GM04504 (cell line): ENCODE measurements around the gene UGT1A1.

ENCODE experiments used
- DNase-seq: peaks from one replicate; pipeline ENCODE4 v3.0.0-alpha.2; 2012; ENCODE audit warnings: low read depth

The UGT1A1 gene

GRCh38 chr2:233758141-233758540 is 1.9 kb upstream of the UGT1A1 start:
- no peak for DNase-seq

DNA sequence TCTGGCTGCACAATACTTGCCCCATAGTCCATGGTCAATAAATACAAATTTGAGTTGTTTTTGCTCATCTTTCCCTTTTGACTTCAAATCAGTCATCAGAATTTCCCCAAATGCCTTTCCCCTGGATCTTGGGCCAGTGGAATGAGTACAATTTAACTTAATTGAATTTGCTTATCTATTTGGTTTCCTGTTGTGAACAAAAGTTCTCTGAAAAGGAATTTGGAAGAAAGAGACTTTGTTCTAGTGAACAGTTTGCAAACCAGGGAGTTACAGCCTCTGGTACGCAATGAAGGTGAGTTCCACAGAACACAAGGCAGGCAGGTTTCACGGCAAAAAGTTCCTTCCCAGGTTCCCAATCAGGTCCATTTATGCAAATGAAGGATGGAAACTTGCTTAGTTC is 1.2 kb upstream of the UGT1A1 start:
- DNase-seq = no peak

DNA sequence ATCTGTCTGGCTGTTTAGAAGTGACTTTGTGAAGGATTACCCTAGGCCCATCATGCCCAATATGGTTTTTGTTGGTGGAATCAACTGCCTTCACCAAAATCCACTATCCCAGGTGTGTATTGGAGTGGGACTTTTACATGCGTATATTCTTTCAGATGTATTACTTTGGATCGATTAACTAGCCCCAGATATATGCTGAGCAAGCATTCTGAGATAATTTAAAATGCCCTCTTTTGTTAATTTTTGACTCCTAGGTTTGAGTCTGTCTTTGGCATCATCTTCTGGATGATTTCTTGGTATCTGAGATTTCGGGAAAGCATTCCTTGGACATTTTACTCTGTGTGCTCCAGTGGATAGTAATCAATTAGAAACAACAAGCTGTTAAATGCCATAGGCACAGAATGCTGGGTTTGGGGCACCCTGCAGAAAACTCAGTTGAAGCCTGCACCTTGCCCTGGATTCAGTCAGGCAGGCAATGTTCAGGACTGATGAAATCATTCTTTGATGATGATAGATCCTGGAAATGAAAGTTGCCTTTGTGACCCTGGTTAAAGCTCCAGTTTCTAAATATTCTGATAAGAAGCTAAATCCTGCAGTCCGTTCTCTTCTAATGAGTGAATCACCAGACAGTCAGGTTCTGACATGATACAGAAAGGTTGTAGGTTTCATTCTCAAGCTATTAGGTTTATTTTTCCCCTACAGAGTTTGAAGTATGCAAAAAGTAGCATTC is 1.1 kb downstream of the UGT1A1 start:
- DNase-seq = no peak

GRCh38 chr2:233764264-233764663 is 4.2 kb downstream of the UGT1A1 start:
- DNase-seq = peak; percentile 38

- no peak for DNase-seq
These were observed 4.7 kb downstream of the UGT1A1 start for GRCh38 chr2:233764761-233765160.

DNA sequence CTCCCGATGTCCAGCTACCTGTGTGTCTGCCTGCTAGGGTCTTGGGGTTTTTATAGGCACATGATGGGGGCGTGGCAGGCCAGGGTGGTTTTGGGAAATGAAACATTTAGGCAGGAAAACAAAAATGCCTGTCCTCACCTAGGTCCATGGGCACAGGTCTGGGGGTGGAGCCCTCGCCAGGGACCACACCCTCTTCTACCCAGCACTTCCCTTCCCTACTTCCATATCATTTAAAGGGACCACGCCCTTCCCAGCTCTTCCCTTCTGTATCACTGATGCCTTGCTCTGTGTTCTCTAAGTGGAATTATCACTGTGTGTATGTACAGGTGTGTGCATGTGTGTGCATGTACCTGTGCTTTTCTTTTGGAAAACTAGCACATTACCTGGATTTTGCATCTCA is 6.3 kb downstream of the UGT1A1 start:
- no peak for DNase-seq

DNA sequence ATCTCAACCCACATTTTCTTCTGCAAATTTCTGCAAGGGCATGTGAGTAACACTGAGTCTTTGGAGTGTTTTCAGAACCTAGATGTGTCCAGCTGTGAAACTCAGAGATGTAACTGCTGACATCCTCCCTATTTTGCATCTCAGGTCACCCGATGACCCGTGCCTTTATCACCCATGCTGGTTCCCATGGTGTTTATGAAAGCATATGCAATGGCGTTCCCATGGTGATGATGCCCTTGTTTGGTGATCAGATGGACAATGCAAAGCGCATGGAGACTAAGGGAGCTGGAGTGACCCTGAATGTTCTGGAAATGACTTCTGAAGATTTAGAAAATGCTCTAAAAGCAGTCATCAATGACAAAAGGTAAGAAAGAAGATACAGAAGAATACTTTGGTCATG is 8.0 kb downstream of the UGT1A1 start:
- no peak for DNase-seq

DNA sequence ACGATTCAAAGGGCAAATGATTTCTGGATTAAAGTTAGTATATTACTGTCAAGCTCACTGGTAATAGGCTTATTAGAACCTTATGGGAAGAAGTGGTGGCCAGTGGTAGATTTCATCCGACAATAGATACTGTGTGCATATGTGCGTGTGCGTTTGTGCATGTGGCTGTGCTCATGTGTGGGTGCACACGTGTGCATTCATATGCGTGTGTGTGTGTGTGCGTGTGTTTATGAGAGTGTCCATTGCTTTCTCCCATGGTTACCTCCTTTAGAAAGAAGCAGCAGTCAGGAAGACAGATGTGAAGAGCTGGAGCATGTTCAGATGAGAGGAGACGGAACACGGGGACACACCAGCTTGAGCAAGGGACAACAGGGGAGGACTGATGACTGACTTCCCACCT is 9.2 kb downstream of the UGT1A1 start:
- DNase-seq = no peak

- no peak for DNase-seq
These were observed 12.1 kb downstream of the UGT1A1 start for GRCh38 chr2:233772153-233772552.

GRCh38 chr2:233772583-233772982 is 12.5 kb downstream of the UGT1A1 start:
- no peak for DNase-seq

- DNase-seq = no peak
These were observed 13.8 kb downstream of the UGT1A1 start for GRCh38 chr2:233773854-233774253.

DNA sequence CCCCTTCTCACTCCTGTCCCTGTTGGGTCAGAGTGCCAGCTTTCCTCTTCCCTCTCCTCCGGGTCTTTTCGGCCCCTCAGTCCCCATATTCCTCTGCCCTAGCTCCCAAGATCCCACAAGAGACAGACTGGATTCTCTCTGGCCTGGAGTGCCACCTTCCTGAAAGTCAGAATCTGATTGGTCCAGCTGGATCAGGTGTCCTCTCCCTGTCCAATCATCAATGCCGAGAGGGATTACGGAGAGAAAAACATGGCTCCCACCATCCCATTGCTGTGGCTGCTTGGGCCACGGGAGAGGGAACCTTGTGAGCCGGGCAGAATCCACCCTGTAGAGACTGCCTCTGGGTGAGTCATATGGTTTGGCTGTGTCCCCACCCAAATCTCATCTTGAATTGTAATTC is 15.3 kb downstream of the UGT1A1 start:
- DNase-seq = no peak

DNA sequence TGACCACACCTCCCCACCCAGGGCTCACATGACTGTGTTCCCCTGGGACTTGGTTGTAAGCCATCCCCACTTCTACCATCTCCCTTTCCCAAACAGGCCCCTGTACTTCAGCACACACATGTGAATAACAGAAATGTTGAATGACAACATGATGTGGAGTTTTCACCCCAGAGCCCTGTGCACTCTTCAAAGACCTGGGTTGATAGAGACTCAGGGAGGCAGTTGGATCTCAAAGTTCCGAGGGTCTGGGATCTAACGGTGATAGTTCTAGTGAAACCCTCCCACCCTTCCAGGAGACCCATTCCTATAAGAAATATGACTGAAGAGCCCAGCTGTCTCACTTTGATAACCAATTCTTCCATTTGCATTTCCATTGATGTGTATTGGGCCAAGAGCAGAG is 18.0 kb downstream of the UGT1A1 start, which contains the start of gene MROH2A:
TSS of gene MROH2A (plus strand) at position 301 of the 400 bp plus-strand sequence. CDS start 1,029 bp downstream, outside the sequence.
- DNase-seq = no peak

DNA sequence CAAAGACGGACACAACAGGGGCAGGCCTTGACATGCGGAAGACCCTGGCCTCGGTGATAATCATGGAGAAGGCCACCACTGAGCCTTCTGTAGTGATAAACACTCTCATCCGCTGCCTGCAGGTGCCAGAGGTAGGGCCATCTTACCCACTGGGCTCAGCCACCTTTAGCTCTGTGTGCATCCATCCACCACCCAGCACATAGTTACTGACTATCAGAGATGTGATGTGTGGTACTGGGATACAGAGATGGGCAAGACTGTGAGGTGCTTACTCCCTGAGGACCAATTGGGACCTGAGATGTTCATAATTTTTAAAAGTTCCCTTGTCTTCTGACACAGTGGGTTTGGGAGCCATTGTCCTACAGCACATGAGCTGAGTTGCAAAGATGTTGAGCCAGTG is 19.7 kb downstream of the UGT1A1 start:
- DNase-seq = no peak

DNA sequence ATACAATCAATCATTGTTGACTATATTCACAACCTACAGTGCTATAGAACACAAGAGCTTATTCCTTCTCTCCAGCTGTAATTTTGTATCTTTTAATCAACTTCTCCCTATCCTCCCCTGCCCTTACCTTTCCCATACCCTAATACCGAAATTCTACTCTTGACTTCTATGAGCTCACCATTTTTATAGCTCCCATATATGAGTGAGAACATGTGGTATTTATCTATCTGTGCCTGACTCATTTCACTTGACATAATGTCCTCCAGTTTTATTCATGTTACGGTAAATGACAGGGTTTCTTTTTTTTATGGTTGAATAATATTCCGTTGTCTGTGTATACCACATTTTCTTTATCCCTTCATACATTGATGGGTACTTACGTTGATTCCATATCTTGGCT is 20.7 kb downstream of the UGT1A1 start:
- no peak for DNase-seq

- no peak for DNase-seq
These were observed 29.5 kb downstream of the UGT1A1 start for GRCh38 chr2:233789554-233789953.

DNA sequence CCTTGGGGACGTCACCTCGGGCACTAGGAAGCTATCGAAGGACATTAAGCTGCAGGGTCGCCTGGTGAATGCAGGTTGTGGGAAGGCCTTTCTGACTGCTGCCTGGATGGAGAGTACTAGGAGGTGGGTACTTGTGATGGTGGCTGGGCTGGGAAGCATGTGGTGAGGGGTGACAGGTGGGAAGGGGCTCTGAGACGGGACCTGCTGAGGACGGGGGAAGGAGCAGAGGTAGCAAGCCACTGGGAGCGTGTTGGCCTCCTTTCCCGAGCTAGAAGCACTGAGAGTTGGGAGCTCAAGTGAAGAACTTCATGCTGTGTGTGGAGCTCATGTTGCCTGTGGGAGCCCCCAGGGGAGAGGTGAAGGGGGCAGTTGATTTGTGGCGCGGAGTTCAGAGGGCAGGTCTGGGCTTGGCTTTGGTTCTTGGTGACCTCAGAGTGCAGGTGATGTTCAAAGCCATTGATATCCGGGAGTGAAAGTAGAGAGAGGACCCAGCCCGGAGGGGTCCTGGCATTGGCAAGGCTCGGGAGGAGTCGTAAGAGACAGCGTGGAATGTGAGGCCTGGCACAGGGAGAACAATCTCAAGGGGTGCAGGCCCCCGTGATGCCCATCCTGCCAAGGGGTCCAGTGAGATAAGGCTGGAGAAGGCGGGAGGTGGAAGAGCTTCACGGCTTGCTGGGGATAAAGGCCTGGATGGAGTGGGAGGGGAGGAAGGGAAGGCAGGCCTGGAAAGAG is 31.2 kb downstream of the UGT1A1 start:
- DNase-seq = no peak

DNA sequence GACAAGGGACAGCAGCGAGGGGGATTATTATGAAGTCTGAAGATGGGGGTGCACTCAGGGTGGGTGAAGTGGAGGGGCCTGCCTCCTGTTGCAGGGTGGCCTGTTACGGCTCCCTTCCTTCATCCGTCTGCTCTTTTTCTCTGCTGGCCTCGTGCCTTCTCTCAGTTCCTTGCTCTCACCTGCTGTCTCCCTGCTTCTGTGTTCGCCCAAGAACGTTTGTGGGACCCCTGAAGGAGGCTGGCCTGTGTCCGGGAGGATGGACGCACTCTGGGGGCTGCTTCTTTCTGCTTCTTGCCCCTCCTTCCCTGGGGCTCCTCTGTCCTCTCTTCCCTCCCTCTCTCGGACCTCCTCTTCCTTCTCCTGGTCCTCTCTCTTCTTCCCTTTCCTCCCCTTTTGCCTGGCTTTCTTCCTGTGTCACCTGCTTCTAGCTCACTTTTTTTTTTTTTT is 31.8 kb downstream of the UGT1A1 start:
- DNase-seq = no peak

DNA sequence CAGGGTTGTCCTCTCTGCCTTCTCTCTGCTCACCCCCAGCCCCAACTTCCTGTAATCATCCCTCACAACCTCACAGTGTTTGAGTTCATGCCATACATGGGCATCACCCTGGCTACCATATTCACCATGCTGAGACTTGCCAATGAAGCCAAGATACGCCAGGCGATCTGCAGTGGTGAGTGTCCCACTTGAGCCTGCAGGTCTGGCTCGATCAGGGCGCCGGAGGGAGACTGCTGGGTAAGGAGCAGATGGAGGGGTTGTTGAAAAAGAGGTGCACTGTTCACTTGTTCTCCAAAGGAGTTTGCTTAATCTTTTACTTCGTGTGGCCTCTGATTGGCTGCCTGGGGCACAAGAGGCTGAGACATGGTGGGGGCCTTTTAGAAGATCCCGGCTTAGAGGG is 32.6 kb downstream of the UGT1A1 start:
- no peak for DNase-seq

DNA sequence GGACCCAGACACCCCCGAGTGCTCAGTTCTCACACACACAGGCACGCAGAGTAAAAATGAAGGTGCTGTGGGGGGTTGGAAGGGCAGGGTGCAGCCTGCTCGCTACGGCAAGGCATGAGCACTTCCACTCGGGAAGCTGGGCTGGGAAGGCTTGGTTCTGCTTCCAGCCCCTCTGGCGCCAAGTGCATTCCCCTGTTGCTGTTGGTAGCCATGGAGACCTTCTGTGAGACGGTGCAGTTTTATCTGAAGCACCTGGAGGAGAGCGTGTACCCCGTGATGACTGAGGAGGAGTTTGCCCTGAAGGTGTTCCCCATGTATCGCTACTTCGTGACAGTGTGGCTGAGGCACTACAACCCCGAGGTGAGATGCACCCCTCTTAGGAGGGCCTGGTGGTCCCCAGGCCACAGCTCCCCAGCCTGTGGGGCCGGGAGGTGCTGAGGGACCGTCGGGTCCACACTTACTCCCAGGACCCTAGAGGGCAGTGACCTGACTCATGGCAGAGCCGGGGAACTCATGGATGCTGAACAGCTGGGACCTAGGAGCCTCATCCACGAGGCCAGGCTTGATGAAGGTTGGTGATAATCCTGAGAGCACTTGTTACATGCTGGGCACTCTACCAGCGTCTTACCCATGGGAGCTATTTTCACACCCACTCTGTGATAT is 33.5 kb downstream of the UGT1A1 start:
- no peak for DNase-seq

- DNase-seq = no peak
These were observed 34.1 kb downstream of the UGT1A1 start for GRCh38 chr2:233794128-233794658.

DNA sequence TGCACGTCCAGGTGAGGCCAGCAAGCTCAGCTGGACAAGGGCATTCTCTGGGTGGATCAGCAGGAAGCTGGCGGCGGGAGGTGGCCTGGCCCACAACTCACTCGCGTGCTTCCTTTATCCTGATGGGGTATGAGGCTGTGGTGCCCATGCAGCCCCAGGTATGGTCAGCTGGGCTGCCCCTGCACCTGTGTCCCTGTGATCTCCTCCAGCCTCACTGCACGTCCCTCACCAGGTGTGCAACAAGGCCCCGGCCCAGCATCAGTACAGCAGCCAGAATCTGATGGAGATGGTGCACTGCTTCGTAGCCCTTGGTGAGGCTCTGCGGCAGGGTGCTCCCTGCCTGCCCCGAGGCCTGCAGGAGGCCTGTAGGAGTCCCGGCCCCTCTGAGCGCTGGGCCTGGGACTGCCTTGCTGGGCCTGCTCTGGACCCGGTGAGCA is 35.7 kb downstream of the UGT1A1 start:
- DNase-seq = no peak

GRCh38 chr2:233796254-233796653 is 36.2 kb downstream of the UGT1A1 start:
- no peak for DNase-seq
